NCI-H1048 (cell line): ENCODE results near the gene TADA1.
A peak's percentile ranks its signal among the peaks of the same experiment; 100 is the strongest.
"Not testable (repeated sequence)": the region's sequence is repeated elsewhere in the genome, so short reads cannot be mapped to it uniquely, and the experiment has no call there.

Source experiments
- DNase-seq: peaks from one replicate; lab custom pipeline; 2025; lab: John Stamatoyannopoulos, UW

Gene TADA1

GRCh38 chr1:166843769-166844596 is 32.1 kb downstream of the TADA1 start:
- no peak for DNase-seq

DNA sequence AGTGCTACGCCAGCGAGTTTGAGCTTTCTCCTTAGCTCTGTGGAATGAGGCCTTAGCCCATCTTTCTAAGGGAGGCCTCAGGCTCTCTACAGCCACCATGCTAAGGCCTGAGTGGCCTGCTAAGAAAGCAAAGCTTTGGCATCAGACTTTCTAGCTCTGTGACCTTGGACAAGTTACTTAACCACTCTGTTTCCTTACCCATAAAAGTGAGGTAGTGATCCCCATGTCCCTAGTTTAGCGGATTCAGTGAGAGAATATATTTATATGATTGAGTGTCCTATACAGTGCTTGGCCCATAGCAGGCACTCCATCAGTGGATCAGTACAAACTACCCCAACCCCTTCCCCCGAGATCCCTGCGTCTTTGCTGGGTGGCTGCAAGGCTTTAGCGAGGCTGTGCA is 32.7 kb downstream of the TADA1 start:
- no peak for DNase-seq

DNA sequence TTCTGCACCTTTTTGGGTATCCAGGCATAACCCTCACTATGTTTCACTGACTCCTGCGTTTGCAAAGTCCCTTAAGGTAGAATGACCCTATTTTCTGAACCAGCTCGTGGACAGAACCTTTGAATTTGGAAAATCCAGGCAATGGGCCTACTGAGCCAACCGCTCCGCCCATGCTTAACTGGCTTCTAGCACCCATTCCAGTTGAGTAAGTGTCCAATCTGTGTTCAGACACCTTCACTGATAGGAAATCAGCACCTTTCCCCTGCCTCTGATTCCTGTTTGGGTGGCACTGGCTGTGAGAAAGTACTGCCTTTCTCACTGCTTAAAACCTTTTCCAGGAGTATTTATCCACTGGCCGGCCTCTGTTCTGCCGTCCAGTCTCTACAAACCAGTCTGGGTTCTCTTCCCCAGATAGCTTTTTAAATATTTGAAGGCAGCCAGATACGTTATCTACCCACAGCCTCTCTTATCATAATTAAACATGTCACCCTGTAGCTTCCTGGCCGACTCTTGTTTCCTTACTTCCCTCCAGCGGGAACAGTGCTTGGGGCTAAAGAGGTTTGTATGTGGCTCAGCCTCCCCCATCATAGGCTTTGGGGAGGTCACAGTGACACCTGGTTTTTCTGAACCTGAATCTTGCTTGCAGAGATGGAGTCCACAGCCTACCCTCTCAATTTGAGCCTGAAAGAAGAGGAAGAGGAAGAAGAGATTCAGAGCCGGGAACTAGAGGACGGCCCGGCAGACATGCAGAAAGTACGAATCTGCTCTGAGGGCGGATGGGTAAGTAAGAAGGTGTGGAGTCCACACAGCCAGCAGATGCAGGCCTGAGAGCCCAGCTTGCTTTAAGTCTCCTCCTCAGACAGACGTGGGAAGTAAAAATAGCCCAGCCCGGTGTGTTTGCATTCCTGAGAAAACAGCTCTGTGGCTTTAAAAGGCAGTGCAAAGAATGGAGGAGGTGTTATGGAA is 35.5 kb downstream of the TADA1 start:
- DNase-seq, result no peak

- no peak for DNase-seq
Measured at GRCh38 chr1:166839600-166840308, 36.3 kb downstream of the TADA1 start.

DNA sequence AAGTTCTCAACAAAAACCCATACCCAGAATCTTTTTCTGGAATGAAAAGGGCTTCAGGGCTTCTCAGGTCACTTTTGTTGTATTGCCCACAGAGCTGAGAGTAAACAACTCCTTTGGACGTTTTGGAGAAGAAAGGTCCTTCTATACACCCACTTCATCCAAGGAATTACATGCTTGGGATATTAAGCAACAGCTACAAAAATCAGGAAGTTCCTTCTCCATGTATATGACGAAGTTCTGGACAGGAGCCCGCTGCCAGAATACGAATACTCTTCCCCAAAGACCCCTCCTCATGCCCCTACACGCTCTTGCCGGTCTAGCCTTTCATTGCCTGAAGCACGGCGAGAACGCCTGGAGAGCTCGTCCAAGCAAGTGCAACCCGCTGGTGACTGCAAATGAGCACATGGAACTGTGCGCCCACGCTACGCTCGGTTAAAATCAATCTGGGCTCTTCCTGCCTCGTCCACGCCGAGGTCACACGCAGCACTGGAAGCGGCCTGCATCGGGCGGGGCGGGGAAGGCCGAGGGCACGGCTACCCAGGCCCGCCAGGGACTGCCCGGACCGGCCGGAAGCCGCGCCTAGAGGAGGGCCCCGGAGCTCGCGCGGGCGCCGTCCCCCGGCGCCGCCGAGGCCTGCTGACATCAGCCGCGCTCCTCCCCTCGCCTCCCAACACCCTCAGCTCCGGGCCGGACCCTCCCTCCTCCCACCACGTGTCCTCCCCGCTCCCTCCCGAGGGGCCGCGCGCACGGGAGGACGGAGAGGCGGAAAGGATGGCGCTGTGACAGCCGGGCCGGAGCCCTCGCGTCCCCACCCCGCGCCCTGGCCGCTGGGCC is 37.1 kb downstream of the TADA1 start, which contains the start of gene POGK:
Gene POGK, plus strand, starts transcription at position 710 of the 834 bp plus-strand sequence. CDS start 1,482 bp downstream, outside the sequence.
- peak; percentile 78 for DNase-seq

DNA sequence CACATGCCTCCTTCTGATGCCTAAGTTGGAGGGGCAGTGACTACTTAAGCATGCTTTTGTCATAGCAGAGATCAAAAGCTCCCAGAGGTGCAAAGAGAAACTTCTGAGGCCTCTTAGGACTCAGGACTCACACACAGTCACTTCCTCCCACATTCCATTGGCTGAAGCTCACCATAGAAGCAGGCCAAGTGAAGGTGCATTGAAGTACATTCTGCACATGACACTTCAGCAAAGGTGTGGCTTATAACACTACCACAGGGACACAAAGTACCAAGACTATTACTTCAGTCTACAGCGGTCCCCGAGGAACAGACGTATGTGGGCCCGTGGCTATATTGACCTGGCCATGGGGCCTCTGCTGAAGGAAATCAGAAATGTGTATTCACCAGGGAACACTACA is 39.3 kb downstream of the TADA1 start:
- DNase-seq, result no peak

DNA sequence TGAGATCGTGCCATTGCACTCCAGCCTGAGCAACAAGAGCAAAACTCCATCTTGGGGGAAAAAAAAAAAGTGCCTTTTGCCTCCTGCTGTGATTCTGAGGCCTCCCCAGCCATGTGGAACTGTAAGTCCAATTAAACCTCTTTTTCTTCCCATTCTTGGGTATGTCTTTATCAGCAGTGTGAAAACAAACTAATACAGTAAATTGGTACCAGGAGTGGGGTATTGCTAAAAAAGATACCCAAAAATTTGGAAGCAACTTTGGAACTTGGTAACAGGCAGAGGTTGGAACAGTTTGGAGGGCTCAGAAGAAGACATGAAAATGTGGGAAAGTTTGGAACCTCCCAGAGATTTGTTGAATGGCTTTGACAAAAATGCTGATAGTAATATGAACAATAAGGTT is 46.3 kb downstream of the TADA1 start:
- not testable (repeated sequence) for DNase-seq

GRCh38 chr1:166827426-166827825 is 48.6 kb downstream of the TADA1 start:
- DNase-seq, result no peak

DNA sequence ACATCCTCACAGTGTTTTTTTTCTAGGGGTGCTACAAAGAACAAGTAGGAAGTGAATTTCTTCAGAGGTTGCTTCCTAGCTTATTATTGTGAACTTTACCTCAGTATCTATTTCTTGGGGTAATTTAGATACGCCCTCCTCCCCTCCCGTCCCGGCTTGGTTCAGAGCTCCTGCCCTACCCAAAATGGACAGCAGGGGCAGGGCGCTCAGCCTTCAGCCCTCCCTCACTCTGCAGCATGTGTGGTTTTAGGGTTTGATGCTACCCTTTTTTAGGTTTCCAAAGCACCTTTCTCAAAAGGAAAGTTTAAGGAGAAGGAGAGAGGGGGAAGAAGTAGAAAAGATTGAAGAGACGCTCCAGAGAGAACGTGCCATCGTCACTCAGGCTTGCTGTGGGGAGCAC is 53.7 kb downstream of the TADA1 start:
- DNase-seq, result no peak

- DNase-seq, result no peak
Measured at GRCh38 chr1:166819974-166820373, 56.1 kb downstream of the TADA1 start.

- DNase-seq, result no peak
Measured at GRCh38 chr1:166814611-166815010, 61.5 kb downstream of the TADA1 start.

GRCh38 chr1:166813508-166814223 is 62.4 kb downstream of the TADA1 start:
- DNase-seq, result no peak

- no peak for DNase-seq
Measured at GRCh38 chr1:166811691-166812090, 64.4 kb downstream of the TADA1 start.

DNA sequence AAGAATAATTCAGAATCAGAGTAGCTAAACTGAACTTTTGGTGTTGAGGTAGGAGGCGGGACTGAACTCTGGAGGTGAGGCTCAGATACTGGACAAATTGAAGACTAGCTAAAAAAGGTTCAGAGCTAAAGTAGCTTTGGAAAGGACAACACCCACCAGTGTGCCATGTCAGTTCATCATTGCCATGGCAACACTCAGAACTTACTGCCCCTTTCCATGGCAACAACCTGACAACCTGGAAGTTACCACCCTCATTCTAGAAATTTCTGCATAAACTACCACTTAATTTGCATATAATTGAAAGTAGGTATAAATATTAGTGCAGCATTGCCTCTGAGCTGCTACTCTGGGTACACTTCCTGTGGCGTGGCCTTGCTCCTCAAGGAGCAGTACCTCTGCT is 67.1 kb downstream of the TADA1 start:
- DNase-seq, result no peak
